ENCODE results near the gene TEX261. TPM values are rescaled to one million over a fixed set of nuclear protein-coding genes. Genes with fewer than 3 reads are reported as not detected.
A peak's percentile ranks its signal among the peaks of the same experiment; 100 is the strongest.

Gene TEX261
- total RNA-seq, 4 donors from 2014 or later: 13.2 to 35.1 (median 30.3) TPM

GRCh38 chr2:70962211-70962884, 32.3 kb downstream of the TEX261 start:
- H3K9me3 ChIP-seq: no peaks in the 10 kb centered on the region
- peaks cover 0 to 10% (median 3%) of the 10 kb centered on the region in 4 donors for H3K4me1 ChIP-seq
- peaks cover 0 to 6% of the 10 kb centered on the region in 2 donors for H3K27me3 ChIP-seq
- H3K4me3 ChIP-seq: no peak overlapping the region
- no peak overlapping the region for H3K27ac ChIP-seq
- no peaks in the 10 kb centered on the region for H3K36me3 ChIP-seq
- TF ChIP-seq POLR2A (IDR thresholded peaks at IDR 0.05): no peak
- TF ChIP-seq CTCF (IDR thresholded peaks at IDR 0.05): no peak
- DNase-seq: no peak

GRCh38 chr2:70961648-70961994, 33.1 kb downstream of the TEX261 start:
- Histone ChIP-seq H3K9me3 (no peaks in the 10 kb centered on the region), H3K4me3 (no peak overlapping the region), H3K27ac (no peak overlapping the region), H3K36me3 (no peaks in the 10 kb centered on the region), H3K4me1 (peaks cover 0 to 10% (median 3%) of the 10 kb centered on the region in 4 donors), H3K27me3 (peaks cover 0 to 6% of the 10 kb centered on the region in 2 donors)
- TF ChIP-seq POLR2A (IDR thresholded peaks at IDR 0.05) (no peak), CTCF (IDR thresholded peaks at IDR 0.05) (no peak)
- DNase-seq: no peak

GRCh38 chr2:70960833-70961647, 33.6 kb downstream of the TEX261 start:
- Histone ChIP-seq H3K36me3 (no peaks in the 10 kb centered on the region), H3K9me3 (no peaks in the 10 kb centered on the region), H3K27ac (no peak overlapping the region), H3K4me3 (no peak overlapping the region), H3K27me3 (peaks cover 0 to 6% of the 10 kb centered on the region in 2 donors), H3K4me1 (peaks cover 0 to 10% (median 3%) of the 10 kb centered on the region in 4 donors)
- peak in 2 of 3 donors; percentile 31 to 41 for DNase-seq
- TF ChIP-seq CTCF (IDR thresholded peaks at IDR 0.05) (no peak), POLR2A (IDR thresholded peaks at IDR 0.05) (no peak)

- peak in 1 of 3 donors; percentile 36 for DNase-seq
- Histone ChIP-seq H3K9me3 (no peaks in the 10 kb centered on the region), H3K27ac (no peak overlapping the region), H3K27me3 (peaks cover 0 to 6% of the 10 kb centered on the region in 2 donors), H3K36me3 (no peaks in the 10 kb centered on the region), H3K4me3 (no peak overlapping the region), H3K4me1 (peaks cover 0 to 7% (median 3%) of the 10 kb centered on the region in 4 donors)
- no peak for TF ChIP-seq CTCF (IDR thresholded peaks at IDR 0.05)
Observed at GRCh38 chr2:70959851-70960832, 34.5 kb downstream of the TEX261 start.

GRCh38 chr2:70959271-70959761, 35.4 kb downstream of the TEX261 start:
- Histone ChIP-seq H3K27me3 (peaks cover 0 to 3% of the 10 kb centered on the region in 2 donors), H3K27ac (no peak overlapping the region), H3K36me3 (no peaks in the 10 kb centered on the region), H3K4me1 (no peaks in the 10 kb centered on the region), H3K9me3 (no peaks in the 10 kb centered on the region), H3K4me3 (no peak overlapping the region)
- TF ChIP-seq CTCF (IDR thresholded peaks at IDR 0.05): no peak
- DNase-seq: no peak

Measured in Peyer's patch (tissue), 4 donors.